T-helper 1 cell treated with Interleukin-12 subunit alpha and Interleukin-12 subunit beta and Interleukin-4 antibody, amounts not matched to agents 30 μg/mL and 1 μg/mL, for 36 hours (primary cell): ENCODE results near the gene DTX4.

Experiments
- H3K27ac Mint-ChIP-seq: one replicate; pipeline ENCODE4 v1.8.0; 2021; ENCODE audit warnings: mild to moderate bottlenecking, mixed read lengths
- H3K27me3 Mint-ChIP-seq: one replicate; pipeline ENCODE4 v1.8.0; 2021; ENCODE audit warnings: low read depth, mixed read lengths
- H3K36me3 Mint-ChIP-seq: one replicate; pipeline ENCODE4 v1.8.0; 2021; ENCODE audit warnings: low read depth, mixed read lengths
- H3K4me1 Mint-ChIP-seq: one replicate; pipeline ENCODE4 v1.8.0; 2021; ENCODE audit warnings: low read depth, mixed read lengths
- H3K4me3 Mint-ChIP-seq: one replicate; pipeline ENCODE4 v1.8.0; 2021; ENCODE audit warnings: mild to moderate bottlenecking, moderate library complexity, mixed read lengths
- H3K9me3 Mint-ChIP-seq: one replicate; pipeline ENCODE4 v1.8.0; 2021; ENCODE audit warnings: mixed read lengths

The DTX4 gene

GRCh38 chr11:59192446-59193020 lies 20.6 kb downstream of the DTX4 start:
- Mint-ChIP-seq H3K27ac (no peak overlapping the region), H3K9me3 (no peaks in the 10 kb centered on the region), H3K36me3 (no peaks in the 10 kb centered on the region), H3K4me1 (no peaks in the 10 kb centered on the region), H3K4me3 (no peak overlapping the region), H3K27me3 (peaks cover 10% of the 10 kb centered on the region)

GRCh38 chr11:59193587-59194130 lies 21.7 kb downstream of the DTX4 start:
- peaks cover 5% of the 10 kb centered on the region for H3K27me3 Mint-ChIP-seq
- no peak overlapping the region for H3K4me3 Mint-ChIP-seq
- no peaks in the 10 kb centered on the region for H3K9me3 Mint-ChIP-seq
- H3K4me1 Mint-ChIP-seq, result no peaks in the 10 kb centered on the region
- no peak overlapping the region for H3K27ac Mint-ChIP-seq
- H3K36me3 Mint-ChIP-seq, result no peaks in the 10 kb centered on the region

DNA sequence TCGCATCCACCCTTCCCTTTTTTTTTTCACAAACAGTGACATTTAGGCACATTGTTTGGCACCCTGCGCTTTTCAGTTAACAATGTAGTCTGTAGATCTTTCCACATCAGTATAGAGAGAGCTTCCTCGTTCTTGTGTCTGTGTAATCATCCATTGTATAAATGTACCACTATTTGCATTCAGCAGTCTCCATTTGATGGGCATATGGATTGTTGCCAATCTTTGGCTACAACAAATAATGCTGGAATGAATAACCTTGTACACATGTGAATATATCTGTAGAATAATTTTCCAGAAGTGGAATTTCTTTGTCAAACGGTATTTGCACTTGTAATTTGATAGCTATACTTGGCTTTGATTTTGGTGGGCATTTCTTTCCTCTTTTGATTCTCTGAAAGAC lies 23.7 kb downstream of the DTX4 start:
- H3K27ac Mint-ChIP-seq, result no peak overlapping the region
- H3K9me3 Mint-ChIP-seq, result no peaks in the 10 kb centered on the region
- H3K4me3 Mint-ChIP-seq, result no peak overlapping the region
- H3K4me1 Mint-ChIP-seq, result peaks cover 3% of the 10 kb centered on the region
- H3K27me3 Mint-ChIP-seq, result peaks cover 5% of the 10 kb centered on the region
- H3K36me3 Mint-ChIP-seq, result no peaks in the 10 kb centered on the region

GRCh38 chr11:59196777-59197176 lies 24.8 kb downstream of the DTX4 start:
- Mint-ChIP-seq H3K9me3 (no peaks in the 10 kb centered on the region), H3K4me1 (peaks cover 3% of the 10 kb centered on the region), H3K27me3 (no peaks in the 10 kb centered on the region), H3K36me3 (no peaks in the 10 kb centered on the region), H3K27ac (no peak overlapping the region), H3K4me3 (no peak overlapping the region)

- no peak overlapping the region for H3K27ac Mint-ChIP-seq
- H3K4me1 Mint-ChIP-seq, result peaks cover 3% of the 10 kb centered on the region
- H3K9me3 Mint-ChIP-seq, result no peaks in the 10 kb centered on the region
- no peak overlapping the region for H3K4me3 Mint-ChIP-seq
- no peaks in the 10 kb centered on the region for H3K36me3 Mint-ChIP-seq
- no peaks in the 10 kb centered on the region for H3K27me3 Mint-ChIP-seq
These were observed 26.1 kb downstream of the DTX4 start for GRCh38 chr11:59197991-59198390.

GRCh38 chr11:59198726-59199125 lies 26.8 kb downstream of the DTX4 start:
- H3K9me3 Mint-ChIP-seq, result no peaks in the 10 kb centered on the region
- H3K27ac Mint-ChIP-seq, result no peak overlapping the region
- H3K4me3 Mint-ChIP-seq, result no peak overlapping the region
- H3K27me3 Mint-ChIP-seq, result no peaks in the 10 kb centered on the region
- H3K4me1 Mint-ChIP-seq, result peaks cover 3% of the 10 kb centered on the region
- no peaks in the 10 kb centered on the region for H3K36me3 Mint-ChIP-seq

DNA sequence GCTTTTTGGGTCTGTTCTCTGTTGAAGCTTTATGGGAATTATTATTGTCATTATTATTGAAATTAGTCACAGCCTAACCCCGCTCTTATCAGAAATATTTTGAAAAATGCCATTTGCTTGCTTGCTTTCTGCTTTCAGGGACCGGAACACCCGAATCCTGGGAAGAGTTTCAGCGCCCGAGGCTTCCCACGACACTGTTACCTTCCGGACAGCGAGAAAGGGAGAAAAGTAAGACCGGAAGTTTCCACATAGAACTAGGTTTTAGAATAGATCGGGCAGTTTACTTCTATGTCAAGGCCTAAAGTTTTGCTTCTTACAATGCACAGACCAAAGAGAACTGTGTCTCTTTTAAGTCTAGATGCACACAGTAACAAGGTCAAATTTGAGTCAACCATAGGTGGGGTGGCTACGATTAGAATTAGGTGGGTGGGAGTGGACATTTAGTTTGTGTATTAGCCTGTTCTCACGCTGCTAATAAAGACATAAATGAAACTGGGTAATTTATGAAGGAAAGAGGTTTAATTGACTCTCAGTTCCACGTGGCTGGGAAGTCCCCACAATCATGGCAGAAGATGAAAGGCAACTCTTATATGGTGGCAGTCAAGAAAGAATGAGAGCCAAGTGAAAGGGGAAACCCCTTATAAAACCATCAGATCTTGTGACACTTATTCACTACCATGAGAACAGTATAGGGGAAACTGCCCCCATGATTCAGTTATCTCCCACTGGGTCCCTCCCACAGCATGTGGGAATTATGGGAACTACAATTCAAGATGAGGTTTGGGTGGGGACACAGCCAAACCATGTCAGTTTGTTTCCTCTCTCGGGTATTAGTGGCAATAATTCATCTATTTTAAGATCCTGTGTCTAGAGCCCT lies 27.9 kb downstream of the DTX4 start:
- Mint-ChIP-seq H3K4me1 (peaks cover 3% of the 10 kb centered on the region), H3K27me3 (no peaks in the 10 kb centered on the region), H3K36me3 (no peaks in the 10 kb centered on the region), H3K27ac (no peak overlapping the region), H3K9me3 (no peaks in the 10 kb centered on the region), H3K4me3 (no peak overlapping the region)

DNA sequence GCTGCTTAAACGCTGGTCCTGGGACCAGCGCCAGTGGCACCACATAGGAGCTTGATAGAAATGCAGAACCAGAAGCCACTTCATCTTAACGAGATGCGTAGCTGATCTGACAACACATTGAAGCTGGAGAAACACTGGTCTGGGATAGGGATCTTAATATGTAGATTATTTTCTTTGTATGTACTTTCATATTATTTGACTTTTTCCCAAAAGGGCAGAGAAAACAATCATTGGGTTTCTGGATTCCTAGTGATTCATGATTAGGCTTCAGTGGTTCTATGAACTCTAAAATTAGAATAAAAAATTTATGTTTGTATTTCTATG lies 28.5 kb downstream of the DTX4 start:
- Mint-ChIP-seq H3K4me3 (no peak overlapping the region), H3K27ac (no peak overlapping the region), H3K36me3 (no peaks in the 10 kb centered on the region)

GRCh38 chr11:59201353-59201752 lies 29.4 kb downstream of the DTX4 start:
- H3K27me3 Mint-ChIP-seq, result no peaks in the 10 kb centered on the region
- H3K4me1 Mint-ChIP-seq, result peaks cover 3% of the 10 kb centered on the region
- no peaks in the 10 kb centered on the region for H3K9me3 Mint-ChIP-seq
- H3K36me3 Mint-ChIP-seq, result no peaks in the 10 kb centered on the region
- H3K27ac Mint-ChIP-seq, result no peak overlapping the region
- no peak overlapping the region for H3K4me3 Mint-ChIP-seq

More for the DNA sequence above, 28.5 kb downstream of the DTX4 start:
- Mint-ChIP-seq H3K27me3 (no peaks in the 10 kb centered on the region), H3K4me1 (peaks cover 3% of the 10 kb centered on the region), H3K9me3 (no peaks in the 10 kb centered on the region)

DNA sequence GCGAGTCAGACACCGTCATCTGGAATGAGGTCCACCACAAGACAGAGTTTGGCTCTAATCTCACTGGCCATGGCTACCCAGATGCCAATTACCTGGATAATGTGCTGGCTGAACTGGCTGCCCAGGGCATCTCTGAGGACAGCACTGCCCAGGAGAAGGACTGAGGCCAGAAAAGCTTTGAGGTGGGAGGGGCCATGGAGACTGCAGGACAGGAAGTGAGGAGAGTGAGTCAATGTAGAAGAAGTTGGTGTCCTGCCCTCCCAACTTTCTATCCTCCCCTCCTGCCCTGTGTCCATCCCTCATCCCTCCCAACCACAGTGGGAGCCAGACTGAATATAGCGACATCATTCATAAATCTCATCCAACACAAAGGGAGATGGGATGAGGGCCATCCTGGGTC lies 32.8 kb downstream of the DTX4 start:
- H3K9me3 Mint-ChIP-seq, result no peaks in the 10 kb centered on the region
- H3K4me1 Mint-ChIP-seq, result peaks cover 15% of the 10 kb centered on the region
- H3K27ac Mint-ChIP-seq, result no peak overlapping the region
- no peak overlapping the region for H3K4me3 Mint-ChIP-seq
- H3K36me3 Mint-ChIP-seq, result no peaks in the 10 kb centered on the region
- H3K27me3 Mint-ChIP-seq, result peaks cover 21% of the 10 kb centered on the region

- no peak overlapping the region for H3K4me3 Mint-ChIP-seq
- H3K36me3 Mint-ChIP-seq, result no peaks in the 10 kb centered on the region
- no peaks in the 10 kb centered on the region for H3K9me3 Mint-ChIP-seq
- peaks cover 14% of the 10 kb centered on the region for H3K4me1 Mint-ChIP-seq
- peaks cover 28% of the 10 kb centered on the region for H3K27me3 Mint-ChIP-seq
- no peak overlapping the region for H3K27ac Mint-ChIP-seq
These were observed 33.7 kb downstream of the DTX4 start for GRCh38 chr11:59205648-59206047.

- Mint-ChIP-seq H3K9me3 (no peaks in the 10 kb centered on the region), H3K4me3 (no peak overlapping the region), H3K27ac (no peak overlapping the region), H3K27me3 (peaks cover 28% of the 10 kb centered on the region), H3K4me1 (peaks cover 14% of the 10 kb centered on the region), H3K36me3 (no peaks in the 10 kb centered on the region)
These were observed 34.7 kb downstream of the DTX4 start for GRCh38 chr11:59206635-59207034.

GRCh38 chr11:59207988-59208451 lies 36.1 kb downstream of the DTX4 start:
- Mint-ChIP-seq H3K27me3 (peaks cover 28% of the 10 kb centered on the region), H3K27ac (no peak overlapping the region), H3K4me1 (peaks cover 14% of the 10 kb centered on the region), H3K4me3 (no peak overlapping the region), H3K36me3 (no peaks in the 10 kb centered on the region), H3K9me3 (no peaks in the 10 kb centered on the region)

DNA sequence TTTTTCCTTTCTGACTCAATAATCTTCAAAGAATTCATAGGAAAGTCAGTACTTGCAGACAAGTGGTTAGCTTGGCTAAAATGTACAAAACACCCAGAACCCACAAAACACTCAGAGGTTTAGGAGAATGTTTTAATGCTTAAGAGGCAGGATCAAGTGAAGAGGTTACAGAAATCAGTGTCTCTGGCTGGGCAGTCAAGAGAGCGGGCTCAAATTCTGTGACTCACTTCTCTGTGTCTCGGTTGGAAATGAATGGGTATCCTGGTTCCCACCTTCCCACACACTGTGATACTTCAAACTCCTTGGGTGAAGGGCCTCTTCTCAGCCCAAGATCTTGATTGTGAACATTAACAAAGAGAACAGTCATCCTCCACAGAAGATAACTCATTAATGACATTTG lies 37.0 kb downstream of the DTX4 start:
- H3K27ac Mint-ChIP-seq, result no peak overlapping the region
- H3K4me3 Mint-ChIP-seq, result no peak overlapping the region
- peaks cover 28% of the 10 kb centered on the region for H3K27me3 Mint-ChIP-seq
- H3K4me1 Mint-ChIP-seq, result peaks cover 14% of the 10 kb centered on the region
- H3K9me3 Mint-ChIP-seq, result no peaks in the 10 kb centered on the region
- H3K36me3 Mint-ChIP-seq, result no peaks in the 10 kb centered on the region

GRCh38 chr11:59212222-59212621 lies 40.3 kb downstream of the DTX4 start:
- Mint-ChIP-seq H3K27ac (no peak overlapping the region), H3K27me3 (peaks cover 27% of the 10 kb centered on the region), H3K9me3 (no peaks in the 10 kb centered on the region), H3K4me3 (no peak overlapping the region), H3K36me3 (no peaks in the 10 kb centered on the region), H3K4me1 (peaks cover 9% of the 10 kb centered on the region)
